ENCODE measurements around the gene PTPRF.
"Not testable (repeated sequence)": the region's sequence is repeated elsewhere in the genome, so short reads cannot be mapped to it uniquely, and the experiment has no call there.

Gene PTPRF

GRCh38 chr1:43548285-43549271, 17.9 kb downstream of the PTPRF start:
- TF ChIP-seq ZNF274 (IDR thresholded peaks at IDR 0.05; ENCODE audit: low read depth, low read length): no peak

DNA sequence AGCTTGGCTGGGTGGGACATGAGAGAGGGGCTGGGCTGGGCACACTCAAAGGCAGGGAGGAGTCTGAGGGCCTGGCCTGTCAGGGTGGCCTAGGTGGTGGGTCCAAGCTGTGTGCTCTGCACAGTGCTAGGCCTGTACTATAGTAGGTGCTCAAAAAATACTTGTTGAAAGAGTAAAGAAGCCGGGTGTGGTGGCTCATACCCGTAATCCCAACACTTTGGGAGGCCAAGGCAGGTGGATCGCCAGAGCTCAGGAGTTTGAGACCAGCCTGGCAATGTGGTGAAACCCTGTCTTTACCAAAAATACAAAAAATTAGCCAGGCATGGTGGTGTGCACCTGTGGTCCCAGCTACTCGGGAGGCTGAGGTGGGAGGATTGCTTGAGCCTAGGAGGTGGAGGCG, 18.7 kb downstream of the PTPRF start:
- not testable (repeated sequence) for H3K4me3 ChIP-seq (ENCODE audit: low read length)

More at GRCh38 chr1:43548285-43549271, 17.9 kb downstream of the PTPRF start:
- H3K4me3 ChIP-seq (ENCODE audit: low read length): no peak overlapping the region

DNA sequence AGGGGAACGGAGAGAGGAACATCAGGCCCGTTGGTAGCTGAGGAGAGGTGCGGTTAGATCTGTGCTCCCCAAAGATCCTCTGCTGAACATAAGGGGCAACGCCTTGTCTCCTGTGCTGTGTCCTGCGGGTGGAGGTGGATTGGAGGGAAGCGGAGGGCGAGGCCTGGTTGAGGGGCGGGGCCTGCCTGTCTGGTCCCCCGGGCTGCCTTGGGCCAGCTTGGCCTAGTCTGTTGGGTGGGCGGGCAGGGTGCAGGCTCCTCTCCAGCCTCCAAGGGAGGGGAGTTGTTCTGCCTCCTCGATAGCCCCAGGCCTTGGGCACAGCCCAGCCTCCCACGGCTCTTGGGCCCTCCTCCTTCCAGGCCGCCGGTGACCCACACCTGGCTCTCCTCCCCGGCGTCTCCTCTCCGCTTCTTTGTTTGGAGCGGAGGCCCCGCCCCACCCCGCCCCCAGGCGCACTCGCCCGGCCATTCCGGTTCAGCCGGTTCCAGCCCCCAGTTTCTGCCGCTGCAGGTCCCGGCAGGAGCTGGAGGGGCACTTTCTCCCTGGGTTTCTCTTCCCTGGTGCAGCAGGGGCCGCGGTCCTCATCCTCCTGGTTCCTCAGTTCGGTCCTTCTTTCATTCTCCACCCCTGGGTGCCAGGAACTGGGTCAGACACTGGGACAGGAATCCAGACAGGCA, 19.4 kb downstream of the PTPRF start:
- TF ChIP-seq ZNF274 (IDR thresholded peaks at IDR 0.05; ENCODE audit: low read depth, low read length): no peak
- no peak overlapping the region for H3K4me3 ChIP-seq (ENCODE audit: low read length)

GRCh38 chr1:43550598-43551246, 20.0 kb downstream of the PTPRF start:
- H3K4me3 ChIP-seq (ENCODE audit: low read length): no peak overlapping the region
- TF ChIP-seq ZNF274 (IDR thresholded peaks at IDR 0.05; ENCODE audit: low read depth, low read length): no peak

DNA sequence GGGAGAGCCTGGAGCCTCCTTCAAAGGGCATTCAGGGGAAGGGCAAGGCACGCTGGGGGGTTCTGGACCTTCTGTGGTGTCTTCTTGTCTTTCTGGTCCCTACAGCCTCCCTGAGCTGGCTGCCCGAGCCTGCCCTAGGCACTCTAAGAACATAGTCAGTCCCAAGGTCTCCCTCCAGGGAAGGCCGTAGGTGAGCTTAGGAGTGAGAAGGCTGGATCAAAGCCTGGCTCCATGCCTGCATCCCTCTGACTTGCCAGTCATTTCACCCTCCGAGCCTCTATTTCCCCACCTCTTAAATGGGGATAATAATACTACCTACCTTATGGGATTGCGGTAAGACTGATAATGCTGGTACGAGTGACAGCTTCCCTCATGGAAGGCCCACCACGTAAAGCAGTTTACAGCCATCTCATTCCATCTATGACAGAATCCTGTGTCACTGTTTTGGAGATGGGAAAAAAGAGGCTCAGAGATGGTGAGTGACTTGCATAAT, 20.8 kb downstream of the PTPRF start:
- TF ChIP-seq ZNF274 (IDR thresholded peaks at IDR 0.05; ENCODE audit: low read depth, low read length): no peak
- H3K4me3 ChIP-seq (ENCODE audit: low read length): no peak overlapping the region

DNA sequence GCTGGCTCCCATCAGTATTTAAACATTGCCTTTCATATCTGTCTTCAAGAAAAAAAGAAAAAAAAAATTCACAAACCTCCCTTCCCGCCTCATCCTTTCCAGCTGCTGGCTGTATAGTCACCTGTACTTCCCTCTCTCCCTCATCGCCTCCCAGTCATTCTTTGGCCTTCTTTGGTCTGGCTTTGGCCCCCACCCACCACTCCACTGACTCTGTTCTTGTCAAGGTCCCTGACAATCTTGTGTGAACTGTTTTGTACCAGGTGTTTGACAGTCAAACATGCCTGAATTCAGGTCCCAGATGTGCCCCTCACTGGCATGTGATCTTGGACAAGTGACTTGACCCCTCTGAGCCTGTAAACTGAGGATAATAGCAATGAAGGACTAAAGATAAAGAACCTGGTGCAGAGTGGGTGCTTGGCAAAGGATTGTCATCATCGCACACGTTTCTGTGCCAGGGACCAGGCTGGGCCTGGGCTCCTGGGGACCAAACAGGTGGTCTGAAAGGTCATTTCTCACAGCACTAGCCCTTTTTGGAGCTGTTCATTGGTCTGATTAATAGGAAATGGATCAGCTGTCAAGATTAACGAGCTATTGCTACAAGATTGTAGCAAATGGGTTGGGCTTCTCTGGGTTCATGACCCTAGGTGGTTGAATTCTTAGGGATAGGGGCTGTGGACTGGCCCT, 21.5 kb downstream of the PTPRF start:
- no peak overlapping the region for H3K4me3 ChIP-seq (ENCODE audit: low read length)
- no peak for TF ChIP-seq ZNF274 (IDR thresholded peaks at IDR 0.05; ENCODE audit: low read depth, low read length)

DNA sequence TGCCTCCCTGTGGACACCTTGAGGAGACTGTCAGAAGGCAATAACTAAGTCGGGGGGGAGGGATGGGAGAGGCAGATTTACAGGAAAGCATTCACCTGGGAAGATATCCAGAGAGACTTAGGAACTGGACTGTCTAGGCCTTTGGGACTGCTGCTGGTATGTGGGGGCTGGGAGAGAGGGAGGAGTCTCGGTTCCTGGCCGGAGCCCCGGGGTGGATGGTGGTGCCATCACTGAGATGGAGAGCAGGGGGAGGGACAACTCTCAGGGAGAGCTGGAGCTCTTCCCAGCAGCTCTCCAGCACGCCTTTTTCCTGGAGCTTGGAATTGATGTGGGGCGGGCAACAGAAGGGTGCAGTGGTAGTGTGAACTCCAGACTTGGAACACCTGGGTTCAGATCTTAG, 22.1 kb downstream of the PTPRF start:
- H3K4me3 ChIP-seq (ENCODE audit: low read length): no peak overlapping the region
- TF ChIP-seq ZNF274 (IDR thresholded peaks at IDR 0.05; ENCODE audit: low read depth, low read length): no peak

DNA sequence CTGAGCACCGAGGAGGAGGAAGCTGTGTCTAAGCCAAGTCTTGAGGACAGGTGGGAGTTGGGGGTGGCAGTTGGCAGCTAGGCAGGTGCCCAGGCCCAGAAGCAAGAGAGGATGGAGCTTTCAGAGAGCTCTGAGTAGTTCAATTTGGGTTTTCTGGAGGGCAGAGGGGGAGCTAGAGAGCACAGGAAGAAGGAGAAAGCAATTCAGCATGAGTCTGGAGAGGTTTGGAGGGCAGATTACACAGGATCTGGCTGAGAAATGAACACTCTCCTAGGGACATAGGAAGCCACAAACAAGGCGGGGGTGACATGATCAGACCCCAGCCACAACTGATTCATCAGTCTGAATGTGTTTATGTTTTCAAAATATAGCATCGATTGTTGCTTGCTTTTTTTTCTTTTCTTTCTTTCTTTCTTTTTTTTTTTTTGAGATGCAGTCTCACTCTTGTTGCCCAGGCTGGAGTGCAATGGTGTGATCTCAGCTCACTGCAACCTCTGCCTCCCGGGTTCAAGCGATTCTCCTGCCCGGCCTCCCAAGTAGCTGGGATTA, 23.8 kb downstream of the PTPRF start:
- H3K4me3 ChIP-seq (ENCODE audit: low read length): no peak overlapping the region
- no peak for TF ChIP-seq ZNF274 (IDR thresholded peaks at IDR 0.05; ENCODE audit: low read depth, low read length)

- H3K4me3 ChIP-seq (ENCODE audit: low read length): no peak overlapping the region
- TF ChIP-seq ZNF274 (IDR thresholded peaks at IDR 0.05; ENCODE audit: low read depth, low read length): no peak
Observed at GRCh38 chr1:43556782-43557181, 26.1 kb downstream of the PTPRF start.

- no peak for TF ChIP-seq ZNF274 (IDR thresholded peaks at IDR 0.05; ENCODE audit: low read depth, low read length)
- no peak overlapping the region for H3K4me3 ChIP-seq (ENCODE audit: low read length)
Observed at GRCh38 chr1:43557744-43558245, 27.1 kb downstream of the PTPRF start.

DNA sequence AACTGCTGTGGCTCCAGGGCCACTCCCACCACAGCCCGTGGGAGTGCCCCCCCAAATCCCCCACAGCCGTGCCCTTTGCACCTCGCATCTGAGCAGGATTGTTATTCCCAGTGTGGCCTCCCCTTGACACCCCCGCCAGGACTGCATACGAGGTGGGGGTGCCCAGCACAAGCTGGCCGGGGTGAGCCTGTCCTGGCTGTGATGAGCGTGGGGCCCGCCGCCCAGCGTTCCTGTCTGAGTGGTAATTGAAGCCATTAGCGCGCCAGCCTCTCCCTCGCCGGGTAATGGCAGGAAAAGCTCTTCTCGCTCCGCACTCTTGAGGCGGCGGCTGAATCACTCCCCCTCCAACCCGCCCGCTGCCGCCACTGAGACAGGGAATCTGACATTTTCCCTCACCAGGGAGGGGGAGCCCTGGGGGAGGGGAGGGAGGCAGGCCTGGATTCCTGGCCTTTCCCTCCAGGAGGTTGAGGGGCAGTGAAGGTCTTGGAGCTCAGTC, 27.7 kb downstream of the PTPRF start:
- TF ChIP-seq ZNF274 (IDR thresholded peaks at IDR 0.05; ENCODE audit: low read depth, low read length): no peak
- H3K4me3 ChIP-seq (ENCODE audit: low read length): no peak overlapping the region

GRCh38 chr1:43559714-43560113, 29.0 kb downstream of the PTPRF start:
- TF ChIP-seq ZNF274 (IDR thresholded peaks at IDR 0.05; ENCODE audit: low read depth, low read length): no peak
- no peak overlapping the region for H3K4me3 ChIP-seq (ENCODE audit: low read length)

- H3K4me3 ChIP-seq (ENCODE audit: low read length): no peak overlapping the region
- no peak for TF ChIP-seq ZNF274 (IDR thresholded peaks at IDR 0.05; ENCODE audit: low read depth, low read length)
Observed at GRCh38 chr1:43560286-43560685, 29.6 kb downstream of the PTPRF start.
